Neuron (in vitro differentiated cells): ENCODE results near the gene CCDC177.

Experiments used
- H2AFZ ChIP-seq: one replicate; pipeline ENCODE4 v1.6.1; 2013; ENCODE audit warnings: low read depth, mild to moderate bottlenecking, inconsistent platforms, low read length, moderate library complexity
- H3K27me3 ChIP-seq: one replicate; pipeline ENCODE4 v1.6.1; 2013; ENCODE audit warnings: low read length; ENCODE audit not compliant: insufficient read depth
- H3K36me3 ChIP-seq: one replicate; pipeline ENCODE4 v1.6.1; 2013; ENCODE audit warnings: low read length; ENCODE audit not compliant: insufficient read depth
- H3K4me1 ChIP-seq: one replicate; pipeline ENCODE4 v1.6.1; 2013; ENCODE audit warnings: low read length; ENCODE audit not compliant: insufficient read depth
- H3K4me3 ChIP-seq: 2 replicates; pipeline ENCODE4 v1.5.1; 2013; ENCODE audit warnings: mild to moderate bottlenecking, low read length, moderate library complexity
- H3K9me3 ChIP-seq: one replicate; pipeline ENCODE4 v1.6.1; 2013; ENCODE audit warnings: low read length

The CCDC177 gene

GRCh38 chr14:69591317-69591716 is 16.6 kb upstream of the CCDC177 start:
- Histone ChIP-seq H3K4me1 (peaks cover 9% of the 10 kb centered on the region), H2AFZ (no peak overlapping the region), H3K9me3 (no peaks in the 10 kb centered on the region), H3K27me3 (no peaks in the 10 kb centered on the region), H3K36me3 (no peaks in the 10 kb centered on the region), H3K4me3 (no peak overlapping the region)

GRCh38 chr14:69587389-69587788 is 12.7 kb upstream of the CCDC177 start:
- Histone ChIP-seq H2AFZ (no peak overlapping the region), H3K36me3 (no peaks in the 10 kb centered on the region), H3K4me1 (no peaks in the 10 kb centered on the region)

GRCh38 chr14:69586404-69586803 is 11.7 kb upstream of the CCDC177 start:
- Histone ChIP-seq H3K27me3 (no peaks in the 10 kb centered on the region), H2AFZ (no peak overlapping the region), H3K36me3 (no peaks in the 10 kb centered on the region), H3K9me3 (no peaks in the 10 kb centered on the region), H3K4me3 (no peak overlapping the region), H3K4me1 (no peaks in the 10 kb centered on the region)

More at GRCh38 chr14:69587389-69587788, 12.7 kb upstream of the CCDC177 start:
- H3K4me3 ChIP-seq, result no peak overlapping the region
- no peaks in the 10 kb centered on the region for H3K27me3 ChIP-seq
- no peaks in the 10 kb centered on the region for H3K9me3 ChIP-seq

GRCh38 chr14:69584389-69584788 is 9.7 kb upstream of the CCDC177 start:
- Histone ChIP-seq H3K36me3 (no peaks in the 10 kb centered on the region), H3K4me3 (no peak overlapping the region), H3K9me3 (no peaks in the 10 kb centered on the region), H3K4me1 (no peaks in the 10 kb centered on the region), H3K27me3 (no peaks in the 10 kb centered on the region), H2AFZ (no peak overlapping the region)

- Histone ChIP-seq H3K27me3 (no peaks in the 10 kb centered on the region), H2AFZ (no peak overlapping the region), H3K4me1 (no peaks in the 10 kb centered on the region), H3K36me3 (no peaks in the 10 kb centered on the region), H3K9me3 (no peaks in the 10 kb centered on the region), H3K4me3 (no peak overlapping the region)
Measured at GRCh38 chr14:69582829-69583228, 8.2 kb upstream of the CCDC177 start.

GRCh38 chr14:69582212-69582611 is 7.5 kb upstream of the CCDC177 start:
- Histone ChIP-seq H3K9me3 (no peaks in the 10 kb centered on the region), H3K27me3 (no peaks in the 10 kb centered on the region), H3K4me1 (no peaks in the 10 kb centered on the region), H3K4me3 (no peak overlapping the region), H2AFZ (no peak overlapping the region), H3K36me3 (no peaks in the 10 kb centered on the region)

GRCh38 chr14:69581316-69581935 is 6.8 kb upstream of the CCDC177 start:
- Histone ChIP-seq H3K27me3 (no peaks in the 10 kb centered on the region), H2AFZ (no peak overlapping the region), H3K36me3 (no peaks in the 10 kb centered on the region), H3K4me3 (no peak overlapping the region), H3K4me1 (no peaks in the 10 kb centered on the region), H3K9me3 (no peaks in the 10 kb centered on the region)

GRCh38 chr14:69580009-69580577 is 5.4 kb upstream of the CCDC177 start:
- no peaks in the 10 kb centered on the region for H3K27me3 ChIP-seq
- no peaks in the 10 kb centered on the region for H3K36me3 ChIP-seq
- no peak overlapping the region for H3K4me3 ChIP-seq
- no peaks in the 10 kb centered on the region for H3K9me3 ChIP-seq
- H3K4me1 ChIP-seq, result no peaks in the 10 kb centered on the region
- no peak overlapping the region for H2AFZ ChIP-seq

GRCh38 chr14:69579476-69579875 is 4.8 kb upstream of the CCDC177 start:
- H2AFZ ChIP-seq, result no peak overlapping the region
- H3K4me3 ChIP-seq, result no peak overlapping the region
- H3K4me1 ChIP-seq, result no peaks in the 10 kb centered on the region
- H3K36me3 ChIP-seq, result no peaks in the 10 kb centered on the region
- H3K27me3 ChIP-seq, result no peaks in the 10 kb centered on the region
- H3K9me3 ChIP-seq, result no peaks in the 10 kb centered on the region

- H3K4me3 ChIP-seq, result peak overlapping the region; percentile 82
- H3K36me3 ChIP-seq, result peaks cover 26% of the 10 kb centered on the region
- H3K9me3 ChIP-seq, result peaks cover 17% of the 10 kb centered on the region
- peak overlapping the region; percentile 80 for H2AFZ ChIP-seq
- H3K27me3 ChIP-seq, result no peaks in the 10 kb centered on the region
- peaks cover 8% of the 10 kb centered on the region for H3K4me1 ChIP-seq
Measured at GRCh38 chr14:69574954-69575295, 254 bp upstream of the CCDC177 start.

- peaks cover 17% of the 10 kb centered on the region for H3K9me3 ChIP-seq
- H3K27me3 ChIP-seq, result no peaks in the 10 kb centered on the region
- peaks cover 35% of the 10 kb centered on the region for H3K36me3 ChIP-seq
- H2AFZ ChIP-seq, result peak overlapping the region; percentile 80
- H3K4me3 ChIP-seq, result peak overlapping the region; percentile 82
- H3K4me1 ChIP-seq, result peaks cover 12% of the 10 kb centered on the region
Measured at GRCh38 chr14:69573831-69574262, 824 bp downstream of the CCDC177 start.

- H3K36me3 ChIP-seq, result peaks cover 35% of the 10 kb centered on the region
- H3K4me1 ChIP-seq, result peaks cover 12% of the 10 kb centered on the region
- peaks cover 17% of the 10 kb centered on the region for H3K9me3 ChIP-seq
- no peaks in the 10 kb centered on the region for H3K27me3 ChIP-seq
- peak overlapping the region; percentile 82 for H3K4me3 ChIP-seq
- H2AFZ ChIP-seq, result peak overlapping the region; percentile 80
Measured at GRCh38 chr14:69573205-69573830, 1.4 kb downstream of the CCDC177 start.

GRCh38 chr14:69572841-69573135 is 1.9 kb downstream of the CCDC177 start:
- no peak overlapping the region for H2AFZ ChIP-seq
- peaks cover 17% of the 10 kb centered on the region for H3K9me3 ChIP-seq
- no peaks in the 10 kb centered on the region for H3K27me3 ChIP-seq
- peaks cover 12% of the 10 kb centered on the region for H3K4me1 ChIP-seq
- H3K4me3 ChIP-seq, result no peak overlapping the region
- peaks cover 35% of the 10 kb centered on the region for H3K36me3 ChIP-seq
